HepG2 (cell line): ENCODE data around the gene DNTTIP2. TPM values are rescaled to one million over a fixed set of nuclear protein-coding genes. Genes with fewer than 3 reads are reported as not detected.

Source experiments
- AKAP8 ChIP-seq: sonication (generic); formaldehyde crosslinking; IDR thresholded peaks from 2 replicates; pipeline ENCODE4 v1.5.1; 2020; ENCODE audit warnings: mild to moderate bottlenecking, missing genetic modification reagents
- ATRX ChIP-seq: sonication (generic); formaldehyde crosslinking; IDR thresholded peaks from 2 replicates; pipeline ENCODE4 v1.4.0; 2020; ENCODE audit warnings: missing genetic modification reagents, borderline replicate concordance
- CBX1 ChIP-seq: IDR thresholded peaks from one replicate; pipeline ENCODE4 v1.6.1; 2016; ENCODE audit warnings: antibody characterized with exemption, low read depth
- CEBPB ChIP-seq: IDR thresholded peaks from 2 replicates; pipeline ENCODE4 v1.6.1; 2011; ENCODE audit warnings: low read depth, low read length, improper control_type of control experiment, borderline replicate concordance
- CREB1 ChIP-seq, 2 experiments: fragments of 450-650 bp in 1 of 2; IDR thresholded peaks; 2 replicates each; pipeline ENCODE4 v1.6.1; 2016 to 2017; ENCODE audit warnings: control low read depth in 1 of 2, mild to moderate bottlenecking in 1 of 2, missing compliant biosample characterization in 1 of 2, missing genetic modification characterization in 1 of 2
- ELF3 ChIP-seq: IDR thresholded peaks from 2 replicates; pipeline ENCODE4 v1.6.1; 2016; ENCODE audit warnings: missing genetic modification reagents, missing compliant biosample characterization
- GFI1 ChIP-seq: sonication (generic); formaldehyde crosslinking; IDR thresholded peaks from 2 replicates; pipeline ENCODE4 v1.5.0; 2020; ENCODE audit warnings: missing genetic modification reagents, mild to moderate bottlenecking, borderline replicate concordance
- JDP2 ChIP-seq: sonication (generic); formaldehyde crosslinking; IDR thresholded peaks from 2 replicates; pipeline ENCODE4 v1.8.1; 2022; ENCODE audit warnings: missing genetic modification reagents, borderline replicate concordance
- JUN ChIP-seq: sonication (generic); formaldehyde crosslinking; IDR thresholded peaks from 2 replicates; pipeline ENCODE4 v1.4.0; 2020; ENCODE audit warnings: mild to moderate bottlenecking, missing genetic modification reagents
- PITX1 ChIP-seq: sonication (generic); formaldehyde crosslinking; IDR thresholded peaks from 2 replicates; pipeline ENCODE4 v1.5.1; 2020; ENCODE audit warnings: mild to moderate bottlenecking, missing genetic modification reagents
- RFXANK ChIP-seq: IDR thresholded peaks from 2 replicates; pipeline ENCODE4 v1.6.1; 2016
- SIX1 ChIP-seq: sonication (generic); formaldehyde crosslinking; IDR thresholded peaks from 2 replicates; pipeline ENCODE4 v1.4.0; 2020; ENCODE audit warnings: missing genetic modification reagents, borderline replicate concordance
- SMC3 ChIP-seq: IDR thresholded peaks from 2 replicates; pipeline ENCODE4 v1.6.1; 2011; ENCODE audit warnings: low read length, improper control_type of control experiment
- STAT5B ChIP-seq: sonication (generic); formaldehyde crosslinking; IDR thresholded peaks from 2 replicates; pipeline ENCODE4 v1.4.0; 2020; ENCODE audit warnings: missing genetic modification reagents
- XRCC5 ChIP-seq: fragments of 200-400 bp; formaldehyde crosslinking; optimal IDR thresholded peaks from 2 replicates; pipeline ENCODE3; 2017; ENCODE audit warnings: mild to moderate bottlenecking, low read length
- ZNF138 ChIP-seq: sonication (generic); formaldehyde crosslinking; IDR thresholded peaks from 2 replicates; pipeline ENCODE4 v1.5.0; 2020; ENCODE audit warnings: mild to moderate bottlenecking, low read depth, missing genetic modification reagents
- ZNF670 ChIP-seq: sonication (generic); formaldehyde crosslinking; IDR thresholded peaks from 2 replicates; pipeline ENCODE4 v1.8.0; 2022; ENCODE audit warnings: mild to moderate bottlenecking, missing genetic modification reagents, borderline replicate concordance
- ZNF75D ChIP-seq: sonication (generic); formaldehyde crosslinking; IDR thresholded peaks from 2 replicates; pipeline ENCODE4 v1.8.1; 2023; ENCODE audit warnings: missing genetic modification reagents, mild to moderate bottlenecking, borderline replicate concordance
- ZNF839 ChIP-seq: sonication (generic); formaldehyde crosslinking; IDR thresholded peaks from 2 replicates; pipeline ENCODE4 v1.4.0; 2020; ENCODE audit warnings: missing genetic modification reagents, mild to moderate bottlenecking, borderline replicate concordance
- ZSCAN30 ChIP-seq: sonication (generic); formaldehyde crosslinking; IDR thresholded peaks from 2 replicates; pipeline ENCODE4 v1.5.0; 2020; ENCODE audit warnings: mild to moderate bottlenecking, missing genetic modification reagents
- polyA plus RNA-seq, 8 experiments: library from polyadenylated mRNA; depleted of rRNA in 3 of 8; stranded (reverse) in 7 of 8; unstranded in 1 of 8; fragments of >200 nt; fragmentation: Illumina TruSeq in 4 of 8; extraction: Trizol in 4 of 8; gene quantifications; 2 replicates each; pipeline versions ENCODE4 v1.2.1 to v1.2.3, GENCODE V29; 2011 to 2016; ENCODE audit warnings: low read depth in 4 of 8, missing spikeins in 1 of 8, mixed read lengths in 1 of 8; ENCODE audit not compliant: insufficient read depth in 1 of 8
- total RNA-seq, 5 experiments: library from RNA; depleted of rRNA; stranded (reverse); fragments of >200 nt; fragmentation: Illumina TruSeq; extraction: Trizol; gene quantifications; 2 replicates each; pipeline ENCODE4 v1.2.3, GENCODE V29; 2016; ENCODE audit warnings: low read depth in 1 of 5
- TF ChIP-seq, protein P1 (sequence below): sonication (generic); formaldehyde crosslinking; IDR thresholded peaks from 2 replicates; pipeline ENCODE4 v1.4.0; 2020; ENCODE audit warnings: mild to moderate bottlenecking, missing genetic modification reagents
- TF ChIP-seq, protein P2 (sequence below): sonication (generic); formaldehyde crosslinking; IDR thresholded peaks from 2 replicates; pipeline ENCODE4 v1.4.0; 2020; ENCODE audit warnings: missing genetic modification reagents, borderline replicate concordance
- TF ChIP-seq, protein P3 (sequence below): sonication (generic); formaldehyde crosslinking; IDR thresholded peaks from 2 replicates; pipeline ENCODE4 v1.9.0; 2021; ENCODE audit warnings: missing genetic modification reagents, borderline replicate concordance

DNTTIP2 gene
- total and polyA plus RNA-seq, 2 of the 13 experiments (the other 11 are each of a cell fraction or from before 2014, with no cell fraction given): 11.4 to 63.3 TPM

DNA sequence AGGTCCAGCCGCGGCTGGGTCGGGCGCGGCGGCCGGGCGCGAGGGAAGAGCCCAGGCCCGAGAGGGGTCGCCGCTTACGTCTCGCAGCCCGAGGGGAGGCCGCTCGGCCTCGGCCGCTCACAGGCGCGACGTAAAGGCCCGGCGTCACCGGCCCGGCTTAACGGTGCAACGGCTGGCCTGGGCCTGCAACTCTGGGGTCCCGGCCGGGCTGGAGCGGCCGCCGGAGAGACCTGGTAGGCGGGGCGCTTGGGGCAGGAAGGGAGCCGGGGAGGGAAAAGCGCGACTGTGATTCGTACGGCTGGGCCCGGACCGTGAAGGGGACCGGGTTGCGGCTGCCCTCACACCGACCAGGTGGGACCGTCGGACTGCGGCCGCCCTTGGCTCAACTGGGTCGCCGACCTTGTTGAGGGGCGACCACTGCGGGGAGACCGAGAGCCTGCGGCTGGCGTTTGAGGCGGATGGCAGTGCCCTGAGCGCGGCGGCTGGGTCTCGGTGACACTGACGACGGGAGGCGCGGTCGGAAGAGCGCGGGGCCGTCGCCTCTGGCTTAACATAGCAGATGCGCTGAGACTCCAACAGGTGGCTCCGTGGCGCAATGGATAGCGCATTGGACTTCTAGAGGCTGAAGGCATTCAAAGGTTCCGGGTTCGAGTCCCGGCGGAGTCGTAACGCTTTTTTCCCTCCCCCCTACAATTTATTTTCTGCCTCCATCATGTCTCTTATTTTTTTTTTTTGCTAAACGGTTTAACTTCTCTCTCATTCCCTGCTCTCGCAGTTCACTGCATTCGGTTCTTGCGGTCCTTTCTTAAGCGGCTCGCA is 31.8 kb downstream of the DNTTIP2 start (continued):
- TF ChIP-seq, protein P1, sequence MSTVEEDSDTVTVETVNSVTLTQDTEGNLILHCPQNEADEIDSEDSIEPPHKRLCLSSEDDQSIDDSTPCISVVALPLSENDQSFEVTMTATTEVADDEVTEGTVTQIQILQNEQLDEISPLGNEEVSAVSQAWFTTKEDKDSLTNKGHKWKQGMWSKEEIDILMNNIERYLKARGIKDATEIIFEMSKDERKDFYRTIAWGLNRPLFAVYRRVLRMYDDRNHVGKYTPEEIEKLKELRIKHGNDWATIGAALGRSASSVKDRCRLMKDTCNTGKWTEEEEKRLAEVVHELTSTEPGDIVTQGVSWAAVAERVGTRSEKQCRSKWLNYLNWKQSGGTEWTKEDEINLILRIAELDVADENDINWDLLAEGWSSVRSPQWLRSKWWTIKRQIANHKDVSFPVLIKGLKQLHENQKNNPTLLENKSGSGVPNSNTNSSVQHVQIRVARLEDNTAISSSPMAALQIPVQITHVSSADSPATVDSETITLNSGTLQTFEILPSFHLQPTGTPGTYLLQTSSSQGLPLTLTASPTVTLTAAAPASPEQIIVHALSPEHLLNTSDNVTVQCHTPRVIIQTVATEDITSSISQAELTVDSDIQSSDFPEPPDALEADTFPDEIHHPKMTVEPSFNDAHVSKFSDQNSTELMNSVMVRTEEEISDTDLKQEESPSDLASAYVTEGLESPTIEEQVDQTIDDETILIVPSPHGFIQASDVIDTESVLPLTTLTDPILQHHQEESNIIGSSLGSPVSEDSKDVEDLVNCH (CRISPR knock-in tag): no peak
- no peak for TF ChIP-seq ATRX (CRISPR knock-in tag)
- TF ChIP-seq, protein P2, sequence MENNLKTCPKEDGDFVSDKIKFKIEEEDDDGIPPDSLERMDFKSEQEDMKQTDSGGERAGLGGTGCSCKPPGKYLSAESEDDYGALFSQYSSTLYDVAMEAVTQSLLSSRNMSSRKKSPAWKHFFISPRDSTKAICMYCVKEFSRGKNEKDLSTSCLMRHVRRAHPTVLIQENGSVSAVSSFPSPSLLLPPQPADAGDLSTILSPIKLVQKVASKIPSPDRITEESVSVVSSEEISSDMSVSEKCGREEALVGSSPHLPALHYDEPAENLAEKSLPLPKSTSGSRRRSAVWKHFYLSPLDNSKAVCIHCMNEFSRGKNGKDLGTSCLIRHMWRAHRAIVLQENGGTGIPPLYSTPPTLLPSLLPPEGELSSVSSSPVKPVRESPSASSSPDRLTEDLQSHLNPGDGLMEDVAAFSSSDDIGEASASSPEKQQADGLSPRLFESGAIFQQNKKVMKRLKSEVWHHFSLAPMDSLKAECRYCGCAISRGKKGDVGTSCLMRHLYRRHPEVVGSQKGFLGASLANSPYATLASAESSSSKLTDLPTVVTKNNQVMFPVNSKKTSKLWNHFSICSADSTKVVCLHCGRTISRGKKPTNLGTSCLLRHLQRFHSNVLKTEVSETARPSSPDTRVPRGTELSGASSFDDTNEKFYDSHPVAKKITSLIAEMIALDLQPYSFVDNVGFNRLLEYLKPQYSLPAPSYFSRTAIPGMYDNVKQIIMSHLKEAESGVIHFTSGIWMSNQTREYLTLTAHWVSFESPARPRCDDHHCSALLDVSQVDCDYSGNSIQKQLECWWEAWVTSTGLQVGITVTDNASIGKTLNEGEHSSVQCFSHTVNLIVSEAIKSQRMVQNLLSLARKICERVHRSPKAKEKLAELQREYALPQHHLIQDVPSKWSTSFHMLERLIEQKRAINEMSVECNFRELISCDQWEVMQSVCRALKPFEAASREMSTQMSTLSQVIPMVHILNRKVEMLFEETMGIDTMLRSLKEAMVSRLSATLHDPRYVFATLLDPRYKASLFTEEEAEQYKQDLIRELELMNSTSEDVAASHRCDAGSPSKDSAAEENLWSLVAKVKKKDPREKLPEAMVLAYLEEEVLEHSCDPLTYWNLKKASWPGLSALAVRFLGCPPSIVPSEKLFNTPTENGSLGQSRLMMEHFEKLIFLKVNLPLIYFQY (CRISPR knock-in tag): no peak; the same call in 1 of the 2 replicates
- no peak; the same call in 1 of the 2 replicates for TF ChIP-seq JUN (CRISPR knock-in tag)
- TF ChIP-seq CREB1 (IDR thresholded peaks at IDR 0.05): no peak
- TF ChIP-seq CREB1 (CRISPR knock-in tag; IDR thresholded peaks at IDR 0.05): no peak
- TF ChIP-seq AKAP8 (CRISPR knock-in tag): no peak
- TF ChIP-seq SMC3: no peak
- no peak for TF ChIP-seq ZNF839 (CRISPR knock-in tag)
- TF ChIP-seq CBX1: peak; percentile 69
- TF ChIP-seq ZNF75D (CRISPR knock-in tag): no peak
- TF ChIP-seq CEBPB: peak; percentile 78; the same call in 1 of the 2 replicates
- TF ChIP-seq XRCC5: peak; percentile 54
- TF ChIP-seq, protein P3, sequence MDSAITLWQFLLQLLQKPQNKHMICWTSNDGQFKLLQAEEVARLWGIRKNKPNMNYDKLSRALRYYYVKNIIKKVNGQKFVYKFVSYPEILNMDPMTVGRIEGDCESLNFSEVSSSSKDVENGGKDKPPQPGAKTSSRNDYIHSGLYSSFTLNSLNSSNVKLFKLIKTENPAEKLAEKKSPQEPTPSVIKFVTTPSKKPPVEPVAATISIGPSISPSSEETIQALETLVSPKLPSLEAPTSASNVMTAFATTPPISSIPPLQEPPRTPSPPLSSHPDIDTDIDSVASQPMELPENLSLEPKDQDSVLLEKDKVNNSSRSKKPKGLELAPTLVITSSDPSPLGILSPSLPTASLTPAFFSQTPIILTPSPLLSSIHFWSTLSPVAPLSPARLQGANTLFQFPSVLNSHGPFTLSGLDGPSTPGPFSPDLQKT (CRISPR knock-in tag): no peak
- 0 out of 2 replicates have a peak, but pooled peaks have one; percentile 64 for TF ChIP-seq ZSCAN30 (CRISPR knock-in tag)
- peak; percentile 72 for TF ChIP-seq ELF3 (CRISPR knock-in tag)
- no peak; the same call in 1 of the 2 replicates for TF ChIP-seq ZNF138
- TF ChIP-seq SIX1 (CRISPR knock-in tag): peak; percentile 15; the same call in 1 of the 2 replicates
- TF ChIP-seq STAT5B (CRISPR knock-in tag): peak; percentile 64; the same call in 1 of the 2 replicates
- peak; percentile 92 for TF ChIP-seq GFI1 (CRISPR knock-in tag)
- TF ChIP-seq PITX1 (CRISPR knock-in tag): peak; percentile 79; the same call in 1 of the 2 replicates
- no peak for TF ChIP-seq RFXANK
- TF ChIP-seq ZNF670 (CRISPR knock-in tag): 0 out of 2 replicates have a peak, but pooled peaks have one; percentile 48
- no peak for TF ChIP-seq JDP2
